22Rv1 (cell line): ENCODE results near the gene CTCFL.

Source experiments
- ZFX ChIP-seq: fragments of 450-650 bp; IDR thresholded peaks from 2 replicates; pipeline ENCODE4 v1.6.1; 2017; ENCODE audit warnings: antibody characterized with exemption, borderline replicate concordance
- TF ChIP-seq, protein P1 (sequence below): fragments of 450-650 bp; IDR thresholded peaks from 2 replicates; pipeline ENCODE4 v1.5.1; 2017; ENCODE audit warnings: mild to moderate bottlenecking

DNA sequence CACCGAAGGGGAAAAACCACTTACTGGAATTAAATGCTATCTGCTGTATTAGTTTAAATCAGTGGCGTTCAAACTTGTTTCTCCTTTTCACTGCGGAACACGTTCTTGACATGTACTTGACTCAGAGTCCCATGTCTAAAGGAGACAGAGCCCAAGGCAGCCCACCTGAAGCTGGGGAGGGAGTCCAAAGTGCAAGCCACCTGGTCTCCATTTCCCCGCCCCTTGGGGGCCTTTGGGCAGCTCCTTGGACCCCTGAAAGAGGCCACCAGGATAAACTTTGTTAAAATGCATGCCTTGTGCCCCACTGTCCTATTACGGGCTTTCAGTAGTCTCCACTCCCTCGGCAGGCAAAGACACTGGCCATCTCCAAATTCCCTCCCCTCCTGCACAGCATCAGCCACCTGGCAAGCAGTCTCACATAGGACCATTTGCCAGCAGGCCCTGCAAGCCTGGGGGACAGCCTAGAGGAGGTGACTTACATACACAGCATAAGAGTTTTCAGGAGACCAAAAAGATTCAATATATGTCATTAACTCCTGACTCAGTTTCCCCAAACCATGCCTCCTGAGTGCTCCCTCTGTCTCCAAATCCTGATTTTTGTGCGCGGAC is 42.6 kb upstream of the CTCFL start:
- TF ChIP-seq, protein P1, sequence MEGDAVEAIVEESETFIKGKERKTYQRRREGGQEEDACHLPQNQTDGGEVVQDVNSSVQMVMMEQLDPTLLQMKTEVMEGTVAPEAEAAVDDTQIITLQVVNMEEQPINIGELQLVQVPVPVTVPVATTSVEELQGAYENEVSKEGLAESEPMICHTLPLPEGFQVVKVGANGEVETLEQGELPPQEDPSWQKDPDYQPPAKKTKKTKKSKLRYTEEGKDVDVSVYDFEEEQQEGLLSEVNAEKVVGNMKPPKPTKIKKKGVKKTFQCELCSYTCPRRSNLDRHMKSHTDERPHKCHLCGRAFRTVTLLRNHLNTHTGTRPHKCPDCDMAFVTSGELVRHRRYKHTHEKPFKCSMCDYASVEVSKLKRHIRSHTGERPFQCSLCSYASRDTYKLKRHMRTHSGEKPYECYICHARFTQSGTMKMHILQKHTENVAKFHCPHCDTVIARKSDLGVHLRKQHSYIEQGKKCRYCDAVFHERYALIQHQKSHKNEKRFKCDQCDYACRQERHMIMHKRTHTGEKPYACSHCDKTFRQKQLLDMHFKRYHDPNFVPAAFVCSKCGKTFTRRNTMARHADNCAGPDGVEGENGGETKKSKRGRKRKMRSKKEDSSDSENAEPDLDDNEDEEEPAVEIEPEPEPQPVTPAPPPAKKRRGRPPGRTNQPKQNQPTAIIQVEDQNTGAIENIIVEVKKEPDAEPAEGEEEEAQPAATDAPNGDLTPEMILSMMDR = no peak
- no peak for TF ChIP-seq ZFX
